HT-29 (cell line): ENCODE data around the gene ACTA1. TPM values are rescaled to one million over a fixed set of nuclear protein-coding genes. Genes with fewer than 3 reads are reported as not detected.
"Not testable (repeated sequence)": the region's sequence is repeated elsewhere in the genome, so short reads cannot be mapped to it uniquely, and the experiment has no call there.

Source experiments
- DNase-seq: peaks from one replicate; pipeline ENCODE4 v3.0.0-alpha.2; 2015; ENCODE audit warnings: low spot score
- total RNA-seq: library from RNA; depleted of rRNA; stranded (reverse); fragments of >200 nt; shearing (Covaris generic); gene quantifications from 2 replicates; pipeline ENCODE4 v1.2.3, GENCODE V29; 2014

ACTA1 gene
- total RNA-seq, 1 experiment from 2014 or later: 0.20 TPM

GRCh38 chr1:229440851-229441537 is 7.1 kb upstream of the ACTA1 start:
- DNase-seq: no peak

- DNase-seq: no peak
Observed at GRCh38 chr1:229438021-229438420, 4.1 kb upstream of the ACTA1 start.

GRCh38 chr1:229437443-229437842 is 3.5 kb upstream of the ACTA1 start:
- DNase-seq: no peak

GRCh38 chr1:229436201-229436600 is 2.3 kb upstream of the ACTA1 start:
- DNase-seq: no peak

GRCh38 chr1:229434641-229435051 is 752 bp upstream of the ACTA1 start:
- no peak for DNase-seq

GRCh38 chr1:229433364-229434004 is 410 bp downstream of the ACTA1 start:
- DNase-seq: no peak

GRCh38 chr1:229432905-229433304 is 989 bp downstream of the ACTA1 start:
- no peak for DNase-seq

- DNase-seq: no peak
Observed at GRCh38 chr1:229432116-229432461, 1.8 kb downstream of the ACTA1 start.

- no peak for DNase-seq
Observed at GRCh38 chr1:229431284-229432115, 2.4 kb downstream of the ACTA1 start.

- no peak for DNase-seq
Observed at GRCh38 chr1:229430761-229431283, 3.1 kb downstream of the ACTA1 start.

- no peak for DNase-seq
Observed at GRCh38 chr1:229428256-229428655, 5.6 kb downstream of the ACTA1 start.

- no peak for DNase-seq
Observed at GRCh38 chr1:229427572-229427971, 6.3 kb downstream of the ACTA1 start.

- DNase-seq: no peak
Observed at GRCh38 chr1:229425564-229426159, 8.2 kb downstream of the ACTA1 start.

GRCh38 chr1:229420765-229421164 is 13.1 kb downstream of the ACTA1 start:
- peak; percentile 54 for DNase-seq

GRCh38 chr1:229420224-229420623 is 13.7 kb downstream of the ACTA1 start:
- no peak for DNase-seq

- DNase-seq: not testable (repeated sequence)
Observed at GRCh38 chr1:229418586-229418985, 15.3 kb downstream of the ACTA1 start.

GRCh38 chr1:229412810-229413209 is 21.1 kb downstream of the ACTA1 start:
- not testable (repeated sequence) for DNase-seq

GRCh38 chr1:229412056-229412455 is 21.8 kb downstream of the ACTA1 start:
- no peak for DNase-seq

GRCh38 chr1:229411434-229412055 is 22.3 kb downstream of the ACTA1 start:
- DNase-seq: no peak

GRCh38 chr1:229410692-229411433 is 23.0 kb downstream of the ACTA1 start:
- DNase-seq: no peak

GRCh38 chr1:229410370-229410691 is 23.6 kb downstream of the ACTA1 start:
- DNase-seq: no peak
